Measurements from ENCODE around the gene HACE1.
"Not testable (repeated sequence)": the region's sequence is repeated elsewhere in the genome, so short reads cannot be mapped to it uniquely, and the experiment has no call there.

The HACE1 gene

DNA sequence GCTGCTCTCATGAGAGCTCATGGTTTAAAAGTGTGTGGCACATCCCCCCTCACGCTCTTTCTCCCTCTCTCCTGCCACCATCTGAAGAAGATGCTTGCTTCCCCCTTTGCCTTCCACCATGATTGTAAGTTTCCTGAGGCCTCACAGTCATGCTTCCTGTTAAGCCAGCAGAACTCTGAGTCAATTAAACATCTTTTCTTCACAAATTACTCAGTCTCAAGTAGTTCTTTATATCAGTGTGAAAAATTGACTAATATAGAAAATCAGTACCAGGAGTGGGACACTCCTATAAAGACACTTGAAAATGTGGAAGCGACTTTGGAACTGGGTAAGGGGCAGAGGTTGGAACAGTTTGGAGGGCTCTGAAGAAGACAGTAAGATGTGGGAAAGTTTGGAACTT lies 45.0 kb downstream of the HACE1 start:
- no peak for DNase-seq

DNA sequence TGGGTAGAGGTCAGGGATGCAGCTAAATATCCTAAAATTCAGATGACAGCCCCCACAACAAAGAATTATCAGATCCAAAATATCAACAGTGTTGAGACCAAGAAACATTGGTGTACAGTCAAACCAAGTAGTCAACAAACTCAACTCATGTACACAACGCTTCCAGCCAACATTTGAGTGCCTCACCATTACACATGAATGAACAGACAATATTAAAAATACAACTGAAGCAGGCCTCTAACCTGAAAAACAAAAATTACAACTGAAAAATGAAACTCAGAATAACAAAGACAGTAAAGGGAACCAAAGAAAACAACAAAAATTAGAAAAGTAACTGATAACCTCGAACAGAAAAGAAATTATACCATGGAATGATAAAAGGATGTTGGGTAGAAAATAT lies 46.2 kb downstream of the HACE1 start:
- TF ChIP-seq, protein P1, sequence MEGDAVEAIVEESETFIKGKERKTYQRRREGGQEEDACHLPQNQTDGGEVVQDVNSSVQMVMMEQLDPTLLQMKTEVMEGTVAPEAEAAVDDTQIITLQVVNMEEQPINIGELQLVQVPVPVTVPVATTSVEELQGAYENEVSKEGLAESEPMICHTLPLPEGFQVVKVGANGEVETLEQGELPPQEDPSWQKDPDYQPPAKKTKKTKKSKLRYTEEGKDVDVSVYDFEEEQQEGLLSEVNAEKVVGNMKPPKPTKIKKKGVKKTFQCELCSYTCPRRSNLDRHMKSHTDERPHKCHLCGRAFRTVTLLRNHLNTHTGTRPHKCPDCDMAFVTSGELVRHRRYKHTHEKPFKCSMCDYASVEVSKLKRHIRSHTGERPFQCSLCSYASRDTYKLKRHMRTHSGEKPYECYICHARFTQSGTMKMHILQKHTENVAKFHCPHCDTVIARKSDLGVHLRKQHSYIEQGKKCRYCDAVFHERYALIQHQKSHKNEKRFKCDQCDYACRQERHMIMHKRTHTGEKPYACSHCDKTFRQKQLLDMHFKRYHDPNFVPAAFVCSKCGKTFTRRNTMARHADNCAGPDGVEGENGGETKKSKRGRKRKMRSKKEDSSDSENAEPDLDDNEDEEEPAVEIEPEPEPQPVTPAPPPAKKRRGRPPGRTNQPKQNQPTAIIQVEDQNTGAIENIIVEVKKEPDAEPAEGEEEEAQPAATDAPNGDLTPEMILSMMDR (IDR thresholded peaks at IDR 0.05; ENCODE audit: low read depth, low read length) = no peak
- H3K27me3 ChIP-seq (ENCODE audit: insufficient read depth, low read depth, severe bottlenecking) = no peaks in the 10 kb centered on the region

More for the DNA sequence above, 45.0 kb downstream of the HACE1 start:
- H3K4me3 ChIP-seq (ENCODE audit: low read depth, low read length) = no peak overlapping the region
- H3K27me3 ChIP-seq (ENCODE audit: insufficient read depth, low read depth, severe bottlenecking) = no peaks in the 10 kb centered on the region
- peaks cover 2% of the 10 kb centered on the region; the same call in 1 of the 2 replicates for H3K36me3 ChIP-seq
- no peaks in the 10 kb centered on the region for H3K9me3 ChIP-seq (ENCODE audit: severe bottlenecking)
- no peak overlapping the region for H3K27ac ChIP-seq
- TF ChIP-seq, protein P1 (IDR thresholded peaks at IDR 0.05; ENCODE audit: low read depth, low read length) = no peak

DNA sequence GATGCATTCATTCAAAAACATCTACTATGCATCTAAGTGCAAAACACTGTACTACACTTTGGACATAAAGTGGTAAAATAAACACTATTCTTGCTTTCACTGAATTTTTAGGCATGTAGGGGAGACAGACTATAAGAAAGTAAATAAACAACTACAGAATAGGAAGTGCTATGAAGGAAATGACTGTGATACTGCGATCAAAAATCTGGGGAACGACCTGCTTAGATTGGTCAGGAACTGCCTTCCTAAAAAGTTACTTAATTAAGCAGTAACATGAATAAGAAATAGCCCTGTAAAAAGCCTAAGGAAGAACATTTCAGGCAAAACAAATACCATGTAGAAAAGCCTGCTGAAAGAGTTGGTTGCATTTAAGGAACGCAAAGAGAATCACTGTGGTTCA lies 50.6 kb downstream of the HACE1 start:
- peaks cover 2% of the 10 kb centered on the region for H3K36me3 ChIP-seq
- H3K27ac ChIP-seq = no peak overlapping the region
- H3K4me3 ChIP-seq (ENCODE audit: low read depth, low read length) = no peak overlapping the region
- H3K9me3 ChIP-seq (ENCODE audit: severe bottlenecking) = peaks cover 2% of the 10 kb centered on the region
- DNase-seq = no peak
- TF ChIP-seq, protein P1 (IDR thresholded peaks at IDR 0.05; ENCODE audit: low read depth, low read length) = no peak
- no peaks in the 10 kb centered on the region for H3K27me3 ChIP-seq (ENCODE audit: insufficient read depth, low read depth, severe bottlenecking)

More for the DNA sequence above, 46.2 kb downstream of the HACE1 start:
- no peak for DNase-seq
- Histone ChIP-seq H3K27ac (no peak overlapping the region), H3K9me3 (ENCODE audit: severe bottlenecking) (no peaks in the 10 kb centered on the region), H3K36me3 (peaks cover 2% of the 10 kb centered on the region; the same call in 1 of the 2 replicates), H3K4me3 (ENCODE audit: low read depth, low read length) (no peak overlapping the region)

DNA sequence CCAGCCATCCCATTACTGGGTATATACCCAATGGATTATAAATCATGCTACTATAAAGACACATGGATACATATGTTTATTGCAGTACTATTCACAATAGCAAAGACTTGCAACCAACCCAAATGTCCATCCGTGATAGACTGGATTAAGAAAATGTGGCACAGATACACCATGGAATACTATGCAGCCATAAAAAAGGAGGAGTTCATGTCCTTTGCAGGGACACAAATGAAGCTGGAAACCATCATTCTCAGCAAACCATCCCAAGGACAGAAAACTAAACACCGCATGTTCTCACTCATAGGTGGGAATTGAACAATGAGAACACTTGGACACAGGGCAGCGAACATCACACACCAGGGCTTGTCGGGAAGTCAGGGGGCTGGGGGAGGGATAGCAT lies 54.4 kb downstream of the HACE1 start:
- not testable (repeated sequence) for DNase-seq; H3K27ac ChIP-seq; H3K9me3 ChIP-seq (ENCODE audit: severe bottlenecking); H3K27me3 ChIP-seq (ENCODE audit: insufficient read depth, low read depth, severe bottlenecking); H3K36me3 ChIP-seq; H3K4me3 ChIP-seq (ENCODE audit: low read depth, low read length)

DNA sequence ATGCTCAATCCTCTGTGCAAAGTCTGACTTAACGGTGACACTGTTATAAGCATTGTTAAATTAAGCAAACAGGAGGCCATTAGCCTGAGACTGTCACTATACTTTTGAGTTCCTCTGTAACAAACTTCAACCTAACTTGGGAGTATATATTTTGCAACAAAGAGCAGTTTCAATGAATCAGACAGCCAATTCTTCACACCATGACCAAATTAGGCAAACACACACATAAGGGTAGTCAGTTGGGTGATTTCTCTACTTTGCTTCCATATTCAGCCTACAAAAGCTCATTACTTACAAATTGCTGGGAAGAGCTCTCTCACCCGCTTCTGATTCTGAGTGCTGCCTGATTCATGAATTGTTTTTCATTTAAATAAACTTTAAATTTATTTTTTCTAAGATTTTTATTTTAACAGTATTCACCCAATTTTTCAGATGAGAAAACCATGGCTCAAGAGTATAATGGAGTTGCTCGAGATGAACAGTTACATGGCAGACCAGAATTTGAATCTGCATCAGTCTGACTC lies 60.5 kb downstream of the HACE1 start:
- no peaks in the 10 kb centered on the region for H3K27me3 ChIP-seq (ENCODE audit: insufficient read depth, low read depth, severe bottlenecking)
- peaks cover 14% of the 10 kb centered on the region for H3K36me3 ChIP-seq
- TF ChIP-seq, protein P1 (IDR thresholded peaks at IDR 0.05; ENCODE audit: low read depth, low read length) = no peak
- H3K27ac ChIP-seq = no peak overlapping the region
- DNase-seq = no peak
- H3K9me3 ChIP-seq (ENCODE audit: severe bottlenecking) = no peaks in the 10 kb centered on the region
- no peak overlapping the region for H3K4me3 ChIP-seq (ENCODE audit: low read depth, low read length)

DNA sequence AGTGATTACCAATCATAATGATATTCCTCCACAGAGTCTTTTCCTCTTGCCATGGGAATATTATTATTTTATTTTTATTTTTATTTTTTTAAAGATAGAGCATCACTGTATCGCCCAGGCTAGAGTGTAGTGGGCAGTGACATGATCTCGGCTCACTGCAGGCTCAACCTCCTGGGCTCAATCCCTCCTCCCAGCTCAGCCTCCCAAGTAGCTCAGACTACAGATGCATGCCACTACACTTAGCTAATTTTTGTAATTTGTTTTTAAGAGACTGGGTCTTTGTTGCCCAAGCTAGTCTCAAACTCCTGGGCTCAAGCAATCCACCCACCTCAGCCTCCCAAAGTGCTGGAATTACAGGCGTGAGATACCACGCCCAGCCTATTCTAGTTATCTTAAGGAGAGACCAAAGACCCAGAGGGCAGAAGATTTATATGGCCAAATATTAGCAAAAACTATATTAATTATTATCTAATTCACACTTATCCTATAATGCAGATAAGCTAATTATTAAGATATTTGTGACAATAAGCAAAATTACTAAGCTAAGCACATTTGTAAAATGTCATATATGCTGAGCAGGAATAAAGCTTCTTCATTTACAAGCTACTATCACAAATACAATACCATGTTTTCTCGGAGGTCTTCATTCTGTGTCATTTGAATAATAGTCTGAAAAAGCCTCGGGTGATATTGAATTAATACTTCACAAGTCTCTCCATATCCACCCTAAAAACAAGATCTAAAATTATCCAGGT lies 63.5 kb downstream of the HACE1 start:
- Histone ChIP-seq H3K9me3 (ENCODE audit: severe bottlenecking) (no peaks in the 10 kb centered on the region), H3K27ac (no peak overlapping the region), H3K27me3 (ENCODE audit: insufficient read depth, low read depth, severe bottlenecking) (no peaks in the 10 kb centered on the region), H3K4me3 (ENCODE audit: low read depth, low read length) (no peak overlapping the region), H3K36me3 (peaks cover 15% of the 10 kb centered on the region)
- TF ChIP-seq, protein P1 (IDR thresholded peaks at IDR 0.05; ENCODE audit: low read depth, low read length) = no peak
- DNase-seq = no peak

Measured in WERI-Rb-1 (cell line).